ENCODE measurements around the gene PHKB. TPM values are rescaled to one million over a fixed set of nuclear protein-coding genes. Genes with fewer than 3 reads are reported as not detected.

The PHKB gene
- polyA plus RNA-seq, 3 donors, result 49.8 to 53.1 (median 50.8) TPM

GRCh38 chr16:47578573-47578972 lies 117.4 kb downstream of the PHKB start:
- Mint-ChIP-seq H3K4me3 (no peak overlapping the region), H3K36me3 (peaks cover 20 to 29% of the 10 kb centered on the region in 2 donors), H3K27ac (no peak overlapping the region), H3K4me1 (peaks cover 22% of the 10 kb centered on the region), H3K9me3 (peaks cover 0 to 4% (median 0%) of the 10 kb centered on the region in 7 donors), H3K27me3 (ENCODE audit: low read depth in 3 of 3) (no peaks in the 10 kb centered on the region)
- Histone ChIP-seq H3K9ac (ENCODE audit: insufficient read depth, low read length, poor library complexity, severe bottlenecking) (no peak overlapping the region), H3K79me2 (ENCODE audit: insufficient read depth, low read length) (no peaks in the 10 kb centered on the region), H3K27ac (ENCODE audit: low read depth in 1 of 2, low read length in 2 of 2) (no peak overlapping the region), H3K4me3 (replicated peaks in 1 of 3; ENCODE audit: low read depth in 2 of 3, low read length in 3 of 3) (no peak overlapping the region), H3K27me3 (ENCODE audit: control insufficient read depth in 2 of 2, insufficient read depth in 2 of 2, low read length in 2 of 2) (no peaks in the 10 kb centered on the region), H2AFZ (ENCODE audit: insufficient read depth, low read depth, low read length, poor library complexity, severe bottlenecking) (no peak overlapping the region), H3K9me3 (replicated peaks in 1 of 2; ENCODE audit: control insufficient read depth in 1 of 2, insufficient read depth in 1 of 2, low read length in 2 of 2) (no peaks in the 10 kb centered on the region), H3K4me2 (replicated peaks; ENCODE audit: extremely low read depth, low read length, poor library complexity, severe bottlenecking) (no peak overlapping the region), H4K20me1 (ENCODE audit: insufficient read depth, low read length) (no peaks in the 10 kb centered on the region), H3K36me3 (replicated peaks in 1 of 2; ENCODE audit: control insufficient read depth in 1 of 2, insufficient read depth in 2 of 2, low read length in 2 of 2) (peaks cover 0 to 24% of the 10 kb centered on the region in 2 donors), H3K4me1 (ENCODE audit: control insufficient read depth in 1 of 2, insufficient read depth in 2 of 2, low read length in 2 of 2) (peaks cover 10 to 12% of the 10 kb centered on the region in 2 donors)
- 100% methylated on average over 1 of the region's 1 CpG for whole genome bisulfite sequencing (ENCODE audit: insufficient coverage)
- intact Hi-C loops (cut with micrococcal nuclease), result no loop called here
- no peak for TF ChIP-seq CTCF (IDR thresholded peaks at IDR 0.05)
- no peak for DNase-seq

- H3K27ac Mint-ChIP-seq, result no peak overlapping the region
- DNase-seq, result no peak
- Histone ChIP-seq H3K27me3 (ENCODE audit: control insufficient read depth in 2 of 2, insufficient read depth in 2 of 2, low read length in 2 of 2) (no peaks in the 10 kb centered on the region), H2AFZ (ENCODE audit: insufficient read depth, low read depth, low read length, poor library complexity, severe bottlenecking) (no peak overlapping the region), H3K79me2 (ENCODE audit: insufficient read depth, low read length) (no peaks in the 10 kb centered on the region), H4K20me1 (ENCODE audit: insufficient read depth, low read length) (no peaks in the 10 kb centered on the region), H3K4me2 (replicated peaks; ENCODE audit: extremely low read depth, low read length, poor library complexity, severe bottlenecking) (no peak overlapping the region), H3K27ac (ENCODE audit: low read depth in 1 of 2, low read length in 2 of 2) (no peak overlapping the region), H3K4me1 (ENCODE audit: control insufficient read depth in 1 of 2, insufficient read depth in 2 of 2, low read length in 2 of 2) (no peaks in the 10 kb centered on the region), H3K9me3 (replicated peaks in 1 of 2; ENCODE audit: control insufficient read depth in 1 of 2, insufficient read depth in 1 of 2, low read length in 2 of 2) (no peaks in the 10 kb centered on the region), H3K4me3 (replicated peaks in 1 of 3; ENCODE audit: low read depth in 2 of 3, low read length in 3 of 3) (no peak overlapping the region), H3K36me3 (replicated peaks in 1 of 2; ENCODE audit: control insufficient read depth in 1 of 2, insufficient read depth in 2 of 2, low read length in 2 of 2) (peaks cover 0 to 28% of the 10 kb centered on the region in 2 donors), H3K9ac (ENCODE audit: insufficient read depth, low read length, poor library complexity, severe bottlenecking) (no peak overlapping the region)
- peaks cover 20 to 36% of the 10 kb centered on the region in 2 donors for H3K36me3 Mint-ChIP-seq
- WGBS (ENCODE audit: insufficient coverage), result no CpG with 5 or more reads among the region's 2 CpGs
- H3K27me3 Mint-ChIP-seq (ENCODE audit: low read depth in 3 of 3), result no peaks in the 10 kb centered on the region
- no peak for TF ChIP-seq CTCF (IDR thresholded peaks at IDR 0.05)
- no peak overlapping the region for H3K4me3 Mint-ChIP-seq
- no peaks in the 10 kb centered on the region for H3K9me3 Mint-ChIP-seq
- peaks cover 7% of the 10 kb centered on the region for H3K4me1 Mint-ChIP-seq
- intact Hi-C loops (cut with micrococcal nuclease), result no loop called here
Measured at GRCh38 chr16:47581114-47581513, 120.0 kb downstream of the PHKB start.

Data from CD14-positive monocyte (primary cell).